Measurements from ENCODE around the gene C3. TPM values are rescaled to one million over a fixed set of nuclear protein-coding genes. Genes with fewer than 3 reads are reported as not detected.
"Not testable (repeated sequence)": the region's sequence is repeated elsewhere in the genome, so short reads cannot be mapped to it uniquely, and the experiment has no call there.

The C3 gene
- total RNA-seq, 4 donors from 2014 or later, result 393 to 1,020 (median 677) TPM

- Histone ChIP-seq H3K4me1 (peaks cover 0 to 4% (median 0%) of the 10 kb centered on the region in 4 donors), H3K9me3 (peaks cover 0 to 11% (median 3%) of the 10 kb centered on the region in 4 donors), H3K4me3 (no peak overlapping the region), H3K36me3 (peaks cover 0 to 18% (median 0%) of the 10 kb centered on the region in 4 donors), H3K27ac (replicated peaks in 1 of 4) (no peak overlapping the region), H3K27me3 (peaks cover 0 to 59% (median 0%) of the 10 kb centered on the region in 4 donors)
- DNase-seq (ENCODE audit: extremely low spot score), result no peak
- intact Hi-C loops (cut with DNase I), result no loop called here
- WGBS, result 75% methylated on average over 10 of the region's 10 CpGs
- no peak for TF ChIP-seq POLR2AphosphoS5 (IDR thresholded peaks at IDR 0.05)
- no peak for TF ChIP-seq EP300 (IDR thresholded peaks at IDR 0.05)
- TF ChIP-seq POLR2A (IDR thresholded peaks at IDR 0.05; ENCODE audit: low read depth), result no peak
- TF ChIP-seq CTCF (IDR thresholded peaks at IDR 0.05), result no peak
Observed at GRCh38 chr19:6677495-6677882, 43.0 kb downstream of the C3 start.

- Histone ChIP-seq H3K4me3 (no peak overlapping the region), H3K36me3 (peaks cover 0 to 14% (median 0%) of the 10 kb centered on the region in 4 donors), H3K27me3 (peaks cover 0 to 59% (median 0%) of the 10 kb centered on the region in 4 donors), H3K4me1 (peaks cover 0 to 4% (median 0%) of the 10 kb centered on the region in 4 donors), H3K9me3 (peaks cover 0 to 11% (median 3%) of the 10 kb centered on the region in 4 donors), H3K27ac (replicated peaks in 1 of 4) (no peak overlapping the region)
- WGBS, result 87% methylated on average over 8 of the region's 8 CpGs
- intact Hi-C loops (cut with DNase I), result no loop called here
- TF ChIP-seq CTCF (IDR thresholded peaks at IDR 0.05), result no peak
- TF ChIP-seq POLR2A (IDR thresholded peaks at IDR 0.05; ENCODE audit: low read depth), result no peak
- TF ChIP-seq POLR2AphosphoS5 (IDR thresholded peaks at IDR 0.05), result no peak
- no peak for TF ChIP-seq EP300 (IDR thresholded peaks at IDR 0.05)
- no peak for DNase-seq (ENCODE audit: extremely low spot score)
Observed at GRCh38 chr19:6676288-6676687, 44.2 kb downstream of the C3 start.

- no peak for TF ChIP-seq CTCF (IDR thresholded peaks at IDR 0.05)
- peak in 1 of 2 donors; percentile 6 for TF ChIP-seq POLR2AphosphoS5 (IDR thresholded peaks at IDR 0.05)
- intact Hi-C loops (cut with DNase I), result no loop called here
- DNase-seq (ENCODE audit: extremely low spot score), result peak; percentile 94
- Histone ChIP-seq H3K27ac (replicated peaks in 1 of 4) (no peak overlapping the region), H3K9me3 (peaks cover 0 to under 1% (median 0%) of the 10 kb centered on the region in 4 donors), H3K27me3 (peaks cover 0 to 68% (median 0%) of the 10 kb centered on the region in 4 donors), H3K4me1 (peaks cover 0 to 4% (median 0%) of the 10 kb centered on the region in 4 donors), H3K36me3 (peaks cover 0 to 7% (median 0%) of the 10 kb centered on the region in 4 donors), H3K4me3 (no peak overlapping the region)
- 16% methylated on average over 8 of the region's 8 CpGs for WGBS
Observed at GRCh38 chr19:6674868-6675305, 45.6 kb downstream of the C3 start.

- H3K36me3 ChIP-seq; intact Hi-C loops (cut with DNase I); H3K4me1 ChIP-seq; H3K4me3 ChIP-seq; H3K9me3 ChIP-seq; H3K27ac ChIP-seq (replicated peaks in 1 of 4); DNase-seq (ENCODE audit: extremely low spot score): not testable (repeated sequence)
- WGBS, result 83% methylated on average over 6 of the region's 6 CpGs
- H3K27me3 ChIP-seq, result peaks cover 0 to 68% (median 0%) of the 10 kb centered on the region in 4 donors
Observed at GRCh38 chr19:6674408-6674807, 46.0 kb downstream of the C3 start.

GRCh38 chr19:6672693-6673290, 47.7 kb downstream of the C3 start:
- H3K9me3 ChIP-seq, result no peaks in the 10 kb centered on the region
- peaks cover 0 to 69% (median 0%) of the 10 kb centered on the region in 4 donors for H3K27me3 ChIP-seq
- no peak overlapping the region for H3K27ac ChIP-seq (replicated peaks in 1 of 4)
- intact Hi-C loops (cut with DNase I), result no loop called here
- TF ChIP-seq POLR2A (IDR thresholded peaks at IDR 0.05; ENCODE audit: low read depth), result no peak
- no peak for TF ChIP-seq POLR2AphosphoS5 (IDR thresholded peaks at IDR 0.05)
- TF ChIP-seq CTCF (IDR thresholded peaks at IDR 0.05), result no peak
- TF ChIP-seq EP300 (IDR thresholded peaks at IDR 0.05), result no peak
- H3K4me1 ChIP-seq, result peaks cover 0 to 4% (median 0%) of the 10 kb centered on the region in 4 donors
- H3K36me3 ChIP-seq, result no peaks in the 10 kb centered on the region
- no peak overlapping the region for H3K4me3 ChIP-seq
- no peak for DNase-seq (ENCODE audit: extremely low spot score)
- 89% methylated on average over 6 of the region's 6 CpGs for WGBS

Measured in esophagus muscularis mucosa (tissue), 4 donors.